OCI-LY7 (cell line): ENCODE data around the gene TMEM51. TPM values are rescaled to one million over a fixed set of nuclear protein-coding genes. Genes with fewer than 3 reads are reported as not detected.

Experiments
- BruUV-seq: library from RNA; stranded (reverse); fragments of 400-500 nt; replicated peaks from 2 replicates; lab custom pipeline; 2021; lab: Mats Ljungman, UMichigan
- CTCF ChIA-PET: fragments of 300-600 bp; sonication (Branson Sonifier 250); formaldehyde crosslinking; loops from one replicate; lab custom pipeline; 2022; ENCODE audit warnings: antibody characterized with exemption; ENCODE audit not compliant: unreplicated experiment; lab: Charles Lee
- POLR2A ChIA-PET: fragments of 300-600 bp; sonication (Branson Sonifier 250); formaldehyde crosslinking; loops from one replicate; lab custom pipeline; 2022; ENCODE audit warnings: antibody characterized with exemption; lab: Charles Lee
- DNase-seq: peaks from one replicate; pipeline ENCODE4 v3.0.0-alpha.2; 2015; ENCODE audit warnings: low spot score
- H2AFZ ChIP-seq: fragments of 200-600 bp; sonication (generic), shearing (Covaris generic); 2 replicates; pipeline ENCODE4 v1.6.1; 2014; ENCODE audit warnings: mild to moderate bottlenecking, antibody characterized with exemption, low read length, moderate library complexity
- H3K27ac ChIP-seq: fragments of 200-600 bp; sonication (generic); 2 replicates; pipeline ENCODE4 v1.5.1; 2014; ENCODE audit warnings: mixed run types, low read depth, mild to moderate bottlenecking, moderate library complexity, low read length, inconsistent platforms; ENCODE audit not compliant: poor library complexity, severe bottlenecking
- H3K36me3 ChIP-seq: fragments of 200-600 bp; sonication (generic); 2 replicates; pipeline ENCODE4 v1.6.1; 2014; ENCODE audit warnings: mild to moderate bottlenecking, antibody characterized with exemption, low read length, moderate library complexity, mixed read lengths; ENCODE audit not compliant: insufficient read depth
- H3K4me1 ChIP-seq: fragments of 200-600 bp; sonication (generic); 2 replicates; pipeline ENCODE4 v1.5.1; 2014; ENCODE audit warnings: mild to moderate bottlenecking, low read length; ENCODE audit not compliant: insufficient read depth, poor library complexity, severe bottlenecking
- H3K4me2 ChIP-seq: fragments of 200-600 bp; sonication (generic); 2 replicates; pipeline ENCODE4 v1.6.1; 2014; ENCODE audit warnings: mild to moderate bottlenecking, low read length
- H3K4me3 ChIP-seq: fragments of 200-600 bp; sonication (generic); 2 replicates; pipeline ENCODE4 v1.5.1; 2014; ENCODE audit warnings: mild to moderate bottlenecking, low read depth, low read length; ENCODE audit not compliant: poor library complexity, severe bottlenecking
- H3K79me2 ChIP-seq: fragments of 200-600 bp; sonication (generic); 2 replicates; pipeline ENCODE4 v1.6.1; 2016; ENCODE audit warnings: low read depth, mild to moderate bottlenecking, low read length, moderate library complexity, mixed read lengths; ENCODE audit not compliant: insufficient read depth
- H3K9me2 ChIP-seq: fragments of 200-600 bp; sonication (generic); 2 replicates; pipeline ENCODE4 v1.6.1; 2016; ENCODE audit warnings: mild to moderate bottlenecking, low read length, mixed read lengths; ENCODE audit not compliant: insufficient read depth
- H3K9me3 ChIP-seq: fragments of 200-600 bp; sonication (generic); 2 replicates; pipeline ENCODE4 v1.6.1; 2014; ENCODE audit warnings: mild to moderate bottlenecking, mixed run types, low read length, mixed read lengths
- H4K20me1 ChIP-seq: fragments of 200-600 bp; sonication (generic); 2 replicates; pipeline ENCODE4 v1.6.1; 2014; ENCODE audit warnings: mild to moderate bottlenecking, antibody characterized with exemption, low read length, moderate library complexity, mixed read lengths; ENCODE audit not compliant: insufficient read depth
- CTCF ChIP-seq: fragments of 200-600 bp; sonication (generic); conservative IDR thresholded peaks from 2 replicates; pipeline ENCODE4 v1.5.1; 2014; ENCODE audit warnings: mild to moderate bottlenecking, antibody characterized with exemption, low read length, moderate library complexity, mixed read lengths
- EZH2phosphoT487 ChIP-seq: fragments of 200-600 bp; sonication (generic); IDR thresholded peaks from 2 replicates; pipeline ENCODE4 v1.6.1; 2018; ENCODE audit warnings: low read depth, borderline replicate concordance, mild to moderate bottlenecking, mixed run types, antibody characterized with exemption, low read length, moderate library complexity, mixed read lengths
- intact Hi-C: fragments of 100-400 bp; cut with micrococcal nuclease; formaldehyde crosslinking; loops from one replicate; pipeline ENCODE4 v1.10.0; 2022; ENCODE audit not compliant: unreplicated experiment
- total RNA-seq, 2 experiments: library from RNA; depleted of rRNA in 1 of 2; stranded (reverse); fragments of >200 nt in 1 of 2; shearing (Covaris generic) in 1 of 2; gene quantifications; 2 replicates each; pipeline ENCODE4 v1.2.3, GENCODE V29; 2014 to 2022

Gene TMEM51
- total RNA-seq, 2 experiments from 2014 or later = not detected

DNA sequence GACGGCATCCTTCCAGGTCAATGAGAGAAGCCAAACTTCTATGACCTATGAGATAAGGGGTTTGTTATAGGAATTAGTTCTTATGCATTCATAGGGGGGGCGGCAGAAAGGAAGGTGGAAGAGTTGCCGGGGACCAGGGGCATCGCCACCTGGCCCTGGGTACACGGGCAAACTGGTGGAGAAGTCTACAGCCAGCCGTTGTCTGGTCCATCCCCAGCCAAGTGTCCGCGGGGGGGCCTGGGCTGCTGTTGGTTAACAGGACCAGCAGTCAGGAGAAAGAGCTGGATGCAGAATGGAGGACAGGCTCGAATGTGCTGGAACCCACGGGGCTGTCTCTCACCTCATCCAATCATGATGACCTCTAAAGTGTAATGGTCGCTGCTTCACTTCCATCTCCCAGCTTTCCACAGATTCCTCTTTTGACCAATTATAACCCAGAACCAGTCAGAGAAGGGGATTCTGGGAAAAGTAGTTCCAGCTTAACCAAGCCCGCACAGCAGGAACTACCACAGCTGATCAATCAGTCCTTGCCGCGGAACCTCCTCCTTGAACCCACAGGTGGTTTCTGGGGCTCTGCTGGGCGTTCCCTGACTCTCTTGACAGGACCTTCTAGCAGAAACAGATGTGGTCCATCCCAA, 17.8 kb downstream of the TMEM51 start:
- CTCF ChIA-PET = no interaction called here
- no peaks in the 10 kb centered on the region for H3K79me2 ChIP-seq
- no peak for TF ChIP-seq EZH2phosphoT487
- no peak for TF ChIP-seq CTCF

GRCh38 chr1:15172405-15173259, 19.1 kb downstream of the TMEM51 start:
- intact Hi-C loops = no loop called here
- ChIA-PET CTCF (no interaction called here), POLR2A (no interaction called here)
- Histone ChIP-seq H3K27ac (no peak overlapping the region), H3K4me2 (no peak overlapping the region), H4K20me1 (no peaks in the 10 kb centered on the region), H2AFZ (no peak overlapping the region), H3K4me3 (no peak overlapping the region), H3K4me1 (no peaks in the 10 kb centered on the region), H3K79me2 (no peaks in the 10 kb centered on the region), H3K9me2 (no peaks in the 10 kb centered on the region), H3K36me3 (no peaks in the 10 kb centered on the region), H3K9me3 (no peaks in the 10 kb centered on the region)
- no TSS peak for BruUV-seq
- DNase-seq = no peak
- no peak for TF ChIP-seq CTCF
- no peak for TF ChIP-seq EZH2phosphoT487

More for the DNA sequence above, 17.8 kb downstream of the TMEM51 start:
- no peak overlapping the region for H2AFZ ChIP-seq
- H3K36me3 ChIP-seq = no peaks in the 10 kb centered on the region
- H3K9me2 ChIP-seq = no peaks in the 10 kb centered on the region
- H4K20me1 ChIP-seq = no peaks in the 10 kb centered on the region
- POLR2A ChIA-PET = no interaction called here
- intact Hi-C loops = no loop called here
- no peaks in the 10 kb centered on the region for H3K9me3 ChIP-seq
- no TSS peak for BruUV-seq
- DNase-seq = no peak
- H3K27ac ChIP-seq = no peak overlapping the region
- no peak overlapping the region for H3K4me3 ChIP-seq
- no peaks in the 10 kb centered on the region for H3K4me1 ChIP-seq
- H3K4me2 ChIP-seq = no peak overlapping the region
